Measurements from ENCODE around the gene NNMT. TPM values are rescaled to one million over a fixed set of nuclear protein-coding genes. Genes with fewer than 3 reads are reported as not detected.

Gene NNMT
- total RNA-seq, 5 donors from 2014 or later (not counting 1 experiment from before 2014, with no cell fraction given): 0.41 TPM; not detected in 4

- no peaks in the 10 kb centered on the region for H3K27me3 Mint-ChIP-seq
- DNase-seq: no peak
- Histone ChIP-seq H3K9me3 (no peaks in the 10 kb centered on the region), H3K4me1 (ENCODE audit: control insufficient read depth in 1 of 2, extremely low read depth in 1 of 2, insufficient read depth in 2 of 2, low read length in 2 of 2) (peaks cover 0 to 4% of the 10 kb centered on the region in 2 experiments), H3K4me3 (ENCODE audit: control insufficient read depth in 1 of 2, extremely low read depth in 1 of 2, low read length in 1 of 2) (no peak overlapping the region), H3K27ac (ENCODE audit: low read length) (no peak overlapping the region), H3K27me3 (replicated peaks in 1 of 2; ENCODE audit: control insufficient read depth in 2 of 2, extremely low read depth in 1 of 2, insufficient read depth in 2 of 2, low read length in 1 of 2) (no peaks in the 10 kb centered on the region), H3K36me3 (ENCODE audit: control insufficient read depth in 2 of 2, extremely low read depth in 1 of 2, insufficient read depth in 1 of 2, low read length in 1 of 2) (no peaks in the 10 kb centered on the region)
- POLR2A ChIA-PET: no interaction called here
- no peaks in the 10 kb centered on the region for H3K9me3 Mint-ChIP-seq
- H3K4me1 Mint-ChIP-seq: peaks cover 0 to 13% (median 2%) of the 10 kb centered on the region in 3 donors
- CTCF ChIA-PET: interaction anchor here (0.6 to 7.0 kb wide), 7 partner anchors 199 to 265 kb away, joined by 3 to 86 read pairs (median 4); partner anchors contain the start of gene ZBTB16 (in 1 of the 2)
- no peaks in the 10 kb centered on the region for H3K36me3 Mint-ChIP-seq
- WGBS (ENCODE audit: insufficient coverage): 92% methylated on average over 23 of the region's 29 CpGs
- ATAC-seq (replicated peaks in 1 of 4): no peak
- H3K4me3 Mint-ChIP-seq: no peak overlapping the region
- no peak overlapping the region for H3K27ac Mint-ChIP-seq
Observed at GRCh38 chr11:114257621-114258558, 38.3 kb upstream of the NNMT start.

- 80% methylated on average over 7 of the region's 7 CpGs for WGBS (ENCODE audit: insufficient coverage)
- no peak overlapping the region for H3K4me3 Mint-ChIP-seq
- H3K27ac Mint-ChIP-seq: peak overlapping the region; percentile 8 to 11
- Histone ChIP-seq H3K36me3 (ENCODE audit: control insufficient read depth in 2 of 2, extremely low read depth in 1 of 2, insufficient read depth in 1 of 2, low read length in 1 of 2) (no peaks in the 10 kb centered on the region), H3K27ac (ENCODE audit: low read length) (no peak overlapping the region), H3K9me3 (no peaks in the 10 kb centered on the region), H3K4me3 (ENCODE audit: control insufficient read depth in 1 of 2, extremely low read depth in 1 of 2, low read length in 1 of 2) (no peak overlapping the region), H3K27me3 (replicated peaks in 1 of 2; ENCODE audit: control insufficient read depth in 2 of 2, extremely low read depth in 1 of 2, insufficient read depth in 2 of 2, low read length in 1 of 2) (no peaks in the 10 kb centered on the region), H3K4me1 (ENCODE audit: control insufficient read depth in 1 of 2, extremely low read depth in 1 of 2, insufficient read depth in 2 of 2, low read length in 2 of 2) (peaks cover 0 to 4% of the 10 kb centered on the region in 2 experiments)
- DNase-seq: peak in 1 of 35 experiments; percentile 10
- POLR2A ChIA-PET: interaction anchor here in 1 of 2 donors (0.7 kb wide), 1 partner anchor 233 kb away, joined by 3 read pairs; no protein-coding TSS in a partner anchor
- H3K4me1 Mint-ChIP-seq: peaks cover 0 to 13% (median 2%) of the 10 kb centered on the region in 3 donors
- no peaks in the 10 kb centered on the region for H3K27me3 Mint-ChIP-seq
- H3K9me3 Mint-ChIP-seq: no peaks in the 10 kb centered on the region
- ATAC-seq (replicated peaks in 1 of 4): no peak
- no peaks in the 10 kb centered on the region for H3K36me3 Mint-ChIP-seq
- CTCF ChIA-PET: interaction anchor here (0.6 to 7.5 kb wide), 8 partner anchors 66 to 367 kb away, joined by 3 to 86 read pairs (median 4); partner anchors contain the start of gene ZBTB16 (in 1 of the 2)
Observed at GRCh38 chr11:114258696-114259095, 37.5 kb upstream of the NNMT start.

GRCh38 chr11:114259124-114259526 is 37.1 kb upstream of the NNMT start:
- DNase-seq: no peak
- 57% methylated on average over 6 of the region's 10 CpGs for WGBS (ENCODE audit: insufficient coverage)
- ChIA-PET POLR2A (interaction anchor here in 1 of 2 donors (0.7 kb wide), 1 partner anchor 234 kb away, joined by 3 read pairs; no protein-coding TSS in a partner anchor), CTCF (interaction anchor here (0.6 to 7.5 kb wide), 13 partner anchors 20 to 1007 kb away, joined by 3 to 86 read pairs (median 4); partner anchors contain the start of gene ZBTB16 (in 1 of the 2))
- Histone ChIP-seq H3K27me3 (replicated peaks in 1 of 2; ENCODE audit: control insufficient read depth in 2 of 2, extremely low read depth in 1 of 2, insufficient read depth in 2 of 2, low read length in 1 of 2) (no peaks in the 10 kb centered on the region), H3K9me3 (no peaks in the 10 kb centered on the region), H3K4me3 (ENCODE audit: control insufficient read depth in 1 of 2, extremely low read depth in 1 of 2, low read length in 1 of 2) (no peak overlapping the region), H3K4me1 (ENCODE audit: control insufficient read depth in 1 of 2, extremely low read depth in 1 of 2, insufficient read depth in 2 of 2, low read length in 2 of 2) (peaks cover 0 to 4% of the 10 kb centered on the region in 2 experiments), H3K27ac (ENCODE audit: low read length) (no peak overlapping the region), H3K36me3 (ENCODE audit: control insufficient read depth in 2 of 2, extremely low read depth in 1 of 2, insufficient read depth in 1 of 2, low read length in 1 of 2) (no peaks in the 10 kb centered on the region)
- Mint-ChIP-seq H3K36me3 (no peaks in the 10 kb centered on the region), H3K27me3 (no peaks in the 10 kb centered on the region), H3K9me3 (no peaks in the 10 kb centered on the region), H3K27ac (peak overlapping the region in 1 of 2 donors; percentile 11), H3K4me1 (peaks cover 0 to 13% (median 2%) of the 10 kb centered on the region in 3 donors), H3K4me3 (no peak overlapping the region)
- ATAC-seq (replicated peaks in 1 of 4): no peak

GRCh38 chr11:114259551-114259983 is 36.6 kb upstream of the NNMT start:
- no peaks in the 10 kb centered on the region for H3K27me3 ChIP-seq (replicated peaks in 1 of 2; ENCODE audit: control insufficient read depth in 2 of 2, extremely low read depth in 1 of 2, insufficient read depth in 2 of 2, low read length in 1 of 2)
- Mint-ChIP-seq H3K4me3 (no peak overlapping the region), H3K36me3 (no peaks in the 10 kb centered on the region), H3K27me3 (no peaks in the 10 kb centered on the region), H3K4me1 (peaks cover 0 to 13% (median 2%) of the 10 kb centered on the region in 3 donors), H3K9me3 (no peaks in the 10 kb centered on the region), H3K27ac (no peak overlapping the region)
- H3K9me3 ChIP-seq: no peaks in the 10 kb centered on the region
- POLR2A ChIA-PET: no interaction called here
- H3K4me3 ChIP-seq (ENCODE audit: control insufficient read depth in 1 of 2, extremely low read depth in 1 of 2, low read length in 1 of 2): no peak overlapping the region
- H3K27ac ChIP-seq (ENCODE audit: low read length): no peak overlapping the region
- WGBS (ENCODE audit: insufficient coverage): 80% methylated on average over 9 of the region's 12 CpGs
- H3K4me1 ChIP-seq (ENCODE audit: control insufficient read depth in 1 of 2, extremely low read depth in 1 of 2, insufficient read depth in 2 of 2, low read length in 2 of 2): peaks cover 0 to 4% of the 10 kb centered on the region in 2 experiments
- DNase-seq: no peak
- no peaks in the 10 kb centered on the region for H3K36me3 ChIP-seq (ENCODE audit: control insufficient read depth in 2 of 2, extremely low read depth in 1 of 2, insufficient read depth in 1 of 2, low read length in 1 of 2)
- CTCF ChIA-PET: interaction anchor here (0.6 to 7.5 kb wide), 18 partner anchors 20 to 1007 kb away, joined by 3 to 86 read pairs (median 4); partner anchors contain the start of gene ZBTB16 (in 1 of the 2)
- ATAC-seq (replicated peaks in 1 of 4): no peak

GRCh38 chr11:114260077-114260476 is 36.1 kb upstream of the NNMT start:
- H3K9me3 Mint-ChIP-seq: no peaks in the 10 kb centered on the region
- 67% methylated on average over 3 of the region's 6 CpGs for WGBS (ENCODE audit: insufficient coverage)
- DNase-seq (no peak), ATAC-seq (replicated peaks in 1 of 4) (no peak)
- POLR2A ChIA-PET: no interaction called here
- no peak overlapping the region for H3K27ac Mint-ChIP-seq
- H3K4me3 Mint-ChIP-seq: no peak overlapping the region
- Histone ChIP-seq H3K4me3 (ENCODE audit: control insufficient read depth in 1 of 2, extremely low read depth in 1 of 2, low read length in 1 of 2) (no peak overlapping the region), H3K27me3 (replicated peaks in 1 of 2; ENCODE audit: control insufficient read depth in 2 of 2, extremely low read depth in 1 of 2, insufficient read depth in 2 of 2, low read length in 1 of 2) (peaks cover 0 to 2% of the 10 kb centered on the region in 2 experiments), H3K4me1 (ENCODE audit: control insufficient read depth in 1 of 2, extremely low read depth in 1 of 2, insufficient read depth in 2 of 2, low read length in 2 of 2) (peaks cover 0 to 4% of the 10 kb centered on the region in 2 experiments), H3K27ac (ENCODE audit: low read length) (no peak overlapping the region), H3K36me3 (ENCODE audit: control insufficient read depth in 2 of 2, extremely low read depth in 1 of 2, insufficient read depth in 1 of 2, low read length in 1 of 2) (no peaks in the 10 kb centered on the region), H3K9me3 (no peaks in the 10 kb centered on the region)
- CTCF ChIA-PET: interaction anchor here (0.7 to 7.5 kb wide), 28 partner anchors 60 to 453 kb away, joined by 3 to 86 read pairs (median 4); no protein-coding TSS in a partner anchor
- H3K4me1 Mint-ChIP-seq: peaks cover 0 to 13% (median 2%) of the 10 kb centered on the region in 3 donors
- H3K27me3 Mint-ChIP-seq: no peaks in the 10 kb centered on the region
- no peaks in the 10 kb centered on the region for H3K36me3 Mint-ChIP-seq

GRCh38 chr11:114260483-114260882 is 35.7 kb upstream of the NNMT start:
- Mint-ChIP-seq H3K36me3 (no peaks in the 10 kb centered on the region), H3K27me3 (no peaks in the 10 kb centered on the region), H3K4me1 (peaks cover 0 to 13% (median 2%) of the 10 kb centered on the region in 3 donors), H3K9me3 (no peaks in the 10 kb centered on the region), H3K27ac (no peak overlapping the region), H3K4me3 (no peak overlapping the region)
- 96% methylated on average over 4 of the region's 9 CpGs for whole genome bisulfite sequencing (ENCODE audit: insufficient coverage)
- Histone ChIP-seq H3K27me3 (replicated peaks in 1 of 2; ENCODE audit: control insufficient read depth in 2 of 2, extremely low read depth in 1 of 2, insufficient read depth in 2 of 2, low read length in 1 of 2) (peaks cover 0 to 2% of the 10 kb centered on the region in 2 experiments), H3K4me3 (ENCODE audit: control insufficient read depth in 1 of 2, extremely low read depth in 1 of 2, low read length in 1 of 2) (no peak overlapping the region), H3K36me3 (ENCODE audit: control insufficient read depth in 2 of 2, extremely low read depth in 1 of 2, insufficient read depth in 1 of 2, low read length in 1 of 2) (no peaks in the 10 kb centered on the region), H3K27ac (ENCODE audit: low read length) (no peak overlapping the region), H3K9me3 (no peaks in the 10 kb centered on the region), H3K4me1 (ENCODE audit: control insufficient read depth in 1 of 2, extremely low read depth in 1 of 2, insufficient read depth in 2 of 2, low read length in 2 of 2) (peaks cover 0 to 4% of the 10 kb centered on the region in 2 experiments)
- CTCF ChIA-PET: interaction anchor here (0.5 to 7.5 kb wide), 37 partner anchors 11 to 454 kb away, joined by 3 to 86 read pairs (median 4); no protein-coding TSS in a partner anchor
- no peak for ATAC-seq (replicated peaks in 1 of 4)
- DNase-seq: no peak
- POLR2A ChIA-PET: no interaction called here

All from T-cell (primary cell).